ENCODE measurements around the gene FHIT.

DNA sequence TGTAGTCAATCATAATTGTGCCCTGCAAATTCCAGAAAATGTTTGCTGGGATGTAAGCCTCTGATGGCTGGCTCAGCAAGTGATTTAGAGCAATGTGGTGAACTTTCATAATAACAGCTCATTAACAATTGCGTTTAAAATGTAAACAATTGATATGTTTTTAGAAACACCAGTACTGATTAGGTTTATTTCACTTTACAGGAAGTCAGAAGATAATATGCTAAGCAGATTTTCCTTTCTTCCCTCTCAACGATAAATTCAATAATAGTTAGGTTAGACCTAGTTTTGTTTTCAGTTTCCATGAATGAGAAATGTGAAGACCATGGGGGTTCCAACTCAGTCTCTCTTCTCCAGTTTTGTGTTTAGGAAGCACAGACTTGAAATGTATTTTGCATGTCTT lies 71.0 kb downstream of the FHIT start:
- TF ChIP-seq CTCF (conservative IDR thresholded peaks at IDR 0.05; ENCODE audit: low read depth, low read length) (no peak), FOS (IDR thresholded peaks at IDR 0.05; ENCODE audit: low read depth, low read length) (no peak), MAFK (IDR thresholded peaks at IDR 0.05; ENCODE audit: low read depth, low read length) (no peak), POLR2A (IDR thresholded peaks at IDR 0.05; ENCODE audit: low read depth, low read length) (no peak), RAD21 (IDR thresholded peaks at IDR 0.05; ENCODE audit: low read length) (no peak), CHD1 (IDR thresholded peaks at IDR 0.05; ENCODE audit: low read depth, low read length) (no peak), RFX5 (IDR thresholded peaks at IDR 0.05; ENCODE audit: low read depth, low read length) (no peak), MXI1 (IDR thresholded peaks at IDR 0.05; ENCODE audit: borderline replicate concordance, low read depth, low read length) (no peak), BHLHE40 (IDR thresholded peaks at IDR 0.05; ENCODE audit: low read depth, low read length) (no peak), SMC3 (IDR thresholded peaks at IDR 0.05; ENCODE audit: low read depth, low read length) (no peak), NFE2L2 (IDR thresholded peaks at IDR 0.05; ENCODE audit: low read depth, low read length) (no peak), CEBPB (IDR thresholded peaks at IDR 0.05; ENCODE audit: low read depth, low read length) (no peak)
- TF ChIP-seq, protein P1, sequence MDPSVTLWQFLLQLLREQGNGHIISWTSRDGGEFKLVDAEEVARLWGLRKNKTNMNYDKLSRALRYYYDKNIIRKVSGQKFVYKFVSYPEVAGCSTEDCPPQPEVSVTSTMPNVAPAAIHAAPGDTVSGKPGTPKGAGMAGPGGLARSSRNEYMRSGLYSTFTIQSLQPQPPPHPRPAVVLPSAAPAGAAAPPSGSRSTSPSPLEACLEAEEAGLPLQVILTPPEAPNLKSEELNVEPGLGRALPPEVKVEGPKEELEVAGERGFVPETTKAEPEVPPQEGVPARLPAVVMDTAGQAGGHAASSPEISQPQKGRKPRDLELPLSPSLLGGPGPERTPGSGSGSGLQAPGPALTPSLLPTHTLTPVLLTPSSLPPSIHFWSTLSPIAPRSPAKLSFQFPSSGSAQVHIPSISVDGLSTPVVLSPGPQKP (IDR thresholded peaks at IDR 0.05; ENCODE audit: borderline replicate concordance, low read depth, low read length): no peak
